ENCODE measurements around the gene XYLT2. TPM values are rescaled to one million over a fixed set of nuclear protein-coding genes. Genes with fewer than 3 reads are reported as not detected.
"Not testable (repeated sequence)": the region's sequence is repeated elsewhere in the genome, so short reads cannot be mapped to it uniquely, and the experiment has no call there.

Gene XYLT2
- total RNA-seq, 1 experiment from 2014 or later = 75.8 TPM

- H3K9me3 ChIP-seq; H3K36me3 ChIP-seq (ENCODE audit: control insufficient read depth, insufficient read depth, low read length); H3K27me3 ChIP-seq (replicated peaks; ENCODE audit: control insufficient read depth, insufficient read depth, low read length); POLR2A ChIA-PET; H3K36me3 Mint-ChIP-seq (ENCODE audit: insufficient read depth, unreplicated experiment); H3K27me3 Mint-ChIP-seq (ENCODE audit: insufficient read depth, unreplicated experiment); BruUV-seq (replicated peaks); intact Hi-C loops (cut with micrococcal nuclease; ENCODE audit: unreplicated experiment); H3K9me3 Mint-ChIP-seq (ENCODE audit: unreplicated experiment); H3K27ac Mint-ChIP-seq (ENCODE audit: unreplicated experiment); H3K4me3 ChIP-seq (ENCODE audit: low read depth, low read length); H3K4me1 Mint-ChIP-seq (ENCODE audit: low read depth, unreplicated experiment); H3K4me1 ChIP-seq; H3K4me3 Mint-ChIP-seq (ENCODE audit: unreplicated experiment): not testable (repeated sequence)
- CTCF ChIA-PET = interaction anchor here (0.5 to 2.0 kb wide), 4 partner anchors 59 to 133 kb away, joined by 3 to 6 read pairs (median 5); partner anchors contain the start of genes COL1A1 and TMEM92
- TF ChIP-seq, protein P1, sequence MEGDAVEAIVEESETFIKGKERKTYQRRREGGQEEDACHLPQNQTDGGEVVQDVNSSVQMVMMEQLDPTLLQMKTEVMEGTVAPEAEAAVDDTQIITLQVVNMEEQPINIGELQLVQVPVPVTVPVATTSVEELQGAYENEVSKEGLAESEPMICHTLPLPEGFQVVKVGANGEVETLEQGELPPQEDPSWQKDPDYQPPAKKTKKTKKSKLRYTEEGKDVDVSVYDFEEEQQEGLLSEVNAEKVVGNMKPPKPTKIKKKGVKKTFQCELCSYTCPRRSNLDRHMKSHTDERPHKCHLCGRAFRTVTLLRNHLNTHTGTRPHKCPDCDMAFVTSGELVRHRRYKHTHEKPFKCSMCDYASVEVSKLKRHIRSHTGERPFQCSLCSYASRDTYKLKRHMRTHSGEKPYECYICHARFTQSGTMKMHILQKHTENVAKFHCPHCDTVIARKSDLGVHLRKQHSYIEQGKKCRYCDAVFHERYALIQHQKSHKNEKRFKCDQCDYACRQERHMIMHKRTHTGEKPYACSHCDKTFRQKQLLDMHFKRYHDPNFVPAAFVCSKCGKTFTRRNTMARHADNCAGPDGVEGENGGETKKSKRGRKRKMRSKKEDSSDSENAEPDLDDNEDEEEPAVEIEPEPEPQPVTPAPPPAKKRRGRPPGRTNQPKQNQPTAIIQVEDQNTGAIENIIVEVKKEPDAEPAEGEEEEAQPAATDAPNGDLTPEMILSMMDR (IDR thresholded peaks at IDR 0.05; ENCODE audit: insufficient read depth in 1 of 2, low read depth in 1 of 2, low read length in 1 of 2, severe bottlenecking in 1 of 2, unreplicated experiment in 1 of 2) = peak in 1 of 2 experiments; percentile 26
- DNase-seq = peak in 1 of 2 experiments; percentile 41
Measured at GRCh38 chr17:50333291-50334057, 12.5 kb upstream of the XYLT2 start.

DNA sequence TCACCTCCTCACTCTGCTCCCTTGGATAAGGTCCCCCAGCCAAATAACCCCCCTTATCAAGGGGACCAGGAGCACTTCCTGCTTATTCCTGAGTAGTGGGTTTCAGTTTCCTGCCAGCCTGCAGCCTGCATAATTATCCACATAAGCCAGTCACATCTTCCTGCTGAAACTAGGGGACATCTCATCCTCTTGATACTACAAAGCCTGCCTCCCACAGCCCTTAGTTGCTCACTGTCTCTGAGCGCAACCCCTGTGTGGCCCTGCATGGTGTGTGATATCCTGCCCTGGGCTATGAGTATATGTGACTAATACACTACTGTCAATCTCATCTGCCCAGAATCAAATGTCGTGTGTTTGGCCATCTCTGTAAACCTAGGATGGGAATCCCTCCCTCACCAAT, 8.0 kb upstream of the XYLT2 start:
- Histone ChIP-seq H3K36me3 (ENCODE audit: control insufficient read depth, insufficient read depth, low read length) (no peaks in the 10 kb centered on the region), H3K27me3 (replicated peaks; ENCODE audit: control insufficient read depth, insufficient read depth, low read length) (no peaks in the 10 kb centered on the region), H3K9me3 (peaks cover 16% of the 10 kb centered on the region), H3K4me3 (ENCODE audit: low read depth, low read length) (no peak overlapping the region), H3K4me1 (no peaks in the 10 kb centered on the region)
- POLR2A ChIA-PET = no interaction called here
- DNase-seq = peak in 1 of 2 experiments; percentile 30
- Mint-ChIP-seq H3K9me3 (ENCODE audit: unreplicated experiment) (peaks cover 15% of the 10 kb centered on the region), H3K4me3 (ENCODE audit: unreplicated experiment) (no peak overlapping the region), H3K27ac (ENCODE audit: unreplicated experiment) (no peak overlapping the region), H3K4me1 (ENCODE audit: low read depth, unreplicated experiment) (no peaks in the 10 kb centered on the region), H3K27me3 (ENCODE audit: insufficient read depth, unreplicated experiment) (peaks cover 5% of the 10 kb centered on the region), H3K36me3 (ENCODE audit: insufficient read depth, unreplicated experiment) (no peaks in the 10 kb centered on the region)
- BruUV-seq (replicated peaks) = no TSS peak
- TF ChIP-seq, protein P1 (IDR thresholded peaks at IDR 0.05; ENCODE audit: insufficient read depth in 1 of 2, low read depth in 1 of 2, low read length in 1 of 2, severe bottlenecking in 1 of 2, unreplicated experiment in 1 of 2) = no peak
- intact Hi-C loops (cut with micrococcal nuclease; ENCODE audit: unreplicated experiment) = no loop called here
- CTCF ChIA-PET = no interaction called here

GRCh38 chr17:50338645-50339044, 7.3 kb upstream of the XYLT2 start:
- peaks cover 16% of the 10 kb centered on the region for H3K9me3 ChIP-seq
- H3K36me3 Mint-ChIP-seq (ENCODE audit: insufficient read depth, unreplicated experiment) = no peaks in the 10 kb centered on the region
- no peak for DNase-seq
- H3K9me3 Mint-ChIP-seq (ENCODE audit: unreplicated experiment) = peaks cover 15% of the 10 kb centered on the region
- no TSS peak for BruUV-seq (replicated peaks)
- no peaks in the 10 kb centered on the region for H3K27me3 ChIP-seq (replicated peaks; ENCODE audit: control insufficient read depth, insufficient read depth, low read length)
- TF ChIP-seq, protein P1 (IDR thresholded peaks at IDR 0.05; ENCODE audit: insufficient read depth in 1 of 2, low read depth in 1 of 2, low read length in 1 of 2, severe bottlenecking in 1 of 2, unreplicated experiment in 1 of 2) = no peak
- H3K4me1 Mint-ChIP-seq (ENCODE audit: low read depth, unreplicated experiment) = no peaks in the 10 kb centered on the region
- H3K4me3 ChIP-seq (ENCODE audit: low read depth, low read length) = no peak overlapping the region
- CTCF ChIA-PET = interaction anchor here (1.4 kb wide), 1 partner anchor 59 kb away, joined by 6 read pairs; the partner anchor contains the start of gene LRRC59
- intact Hi-C loops (cut with micrococcal nuclease; ENCODE audit: unreplicated experiment) = no loop called here
- H3K27me3 Mint-ChIP-seq (ENCODE audit: insufficient read depth, unreplicated experiment) = peaks cover 3% of the 10 kb centered on the region
- H3K4me1 ChIP-seq = no peaks in the 10 kb centered on the region
- no peaks in the 10 kb centered on the region for H3K36me3 ChIP-seq (ENCODE audit: control insufficient read depth, insufficient read depth, low read length)
- POLR2A ChIA-PET = no interaction called here
- no peak overlapping the region for H3K4me3 Mint-ChIP-seq (ENCODE audit: unreplicated experiment)
- no peak overlapping the region for H3K27ac Mint-ChIP-seq (ENCODE audit: unreplicated experiment)

All from Caco-2 (cell line).